GM13977 (cell line): ENCODE data around the gene ALKBH6.

Experiments
- DNase-seq: peaks from one replicate; pipeline ENCODE4 v3.0.0; 2012; ENCODE audit warnings: low spot score
- CTCF ChIP-seq: IDR thresholded peaks from 2 replicates; pipeline ENCODE4 v1.5.1; 2012; ENCODE audit warnings: mild to moderate bottlenecking, control low read depth; ENCODE audit not compliant: insufficient read depth; ENCODE audit errors: extremely low read depth, missing control alignments
- in situ Hi-C: fragments of 300-500 bp; cut with MboI; formaldehyde crosslinking; loops from one replicate; pipeline ENCODE4 v1.12.0; 2022; ENCODE audit warnings: low sequenced_read_pairs, low pct_unique_long_range_greater_than_20kb, mixed read lengths, inconsistent platforms; ENCODE audit not compliant: unreplicated experiment

The ALKBH6 gene

GRCh38 chr19:36054733-36055686 is 41.0 kb upstream of the ALKBH6 start, which contains the start of gene WDR62:
WDR62 (plus strand) TSS chr19:36054897; CDS start chr19:36054972, 75 bp downstream.
- in situ Hi-C loops = no loop called here
- DNase-seq = peak; percentile 97
- TF ChIP-seq CTCF = no peak

- in situ Hi-C loops = no loop called here
- DNase-seq = peak; percentile 99
- TF ChIP-seq CTCF = peak; percentile 50
Measured at GRCh38 chr19:36054119-36054732, 40.2 kb upstream of the ALKBH6 start, which contains the start of gene THAP8. THAP8 (minus strand) TSS chr19:36054285; CDS start chr19:36054217, 68 bp downstream.

- no peak for TF ChIP-seq CTCF
- no peak for DNase-seq
- in situ Hi-C loops = no loop called here
Measured at GRCh38 chr19:36051637-36052036, 37.6 kb upstream of the ALKBH6 start.

GRCh38 chr19:36051236-36051635 is 37.2 kb upstream of the ALKBH6 start:
- no peak for DNase-seq
- TF ChIP-seq CTCF = peak; percentile 33
- in situ Hi-C loops = no loop called here

- no peak for DNase-seq
Measured at GRCh38 chr19:36049080-36049698, 35.2 kb upstream of the ALKBH6 start.

More at GRCh38 chr19:36049080-36049698, 35.2 kb upstream of the ALKBH6 start:
- TF ChIP-seq CTCF = no peak
- in situ Hi-C loops = no loop called here
